LNCaP clone FGC (cell line): Measurements from ENCODE around the gene DAGLA.

Experiments used
- DNase-seq: peaks from one replicate; pipeline ENCODE4 v3.0.0-alpha.2; 2011; ENCODE audit warnings: low read depth
- H3K4me3 ChIP-seq: 2 replicates; pipeline ENCODE4 v1.5.1; 2011; ENCODE audit warnings: mild to moderate bottlenecking, low read depth, low read length, control low read depth
- TF ChIP-seq, protein P1 (sequence below): IDR thresholded peaks from 2 replicates; pipeline ENCODE4 v1.5.1; 2012; ENCODE audit warnings: mild to moderate bottlenecking; ENCODE audit not compliant: control insufficient read depth, insufficient read depth; ENCODE audit errors: extremely low read depth

The DAGLA gene

DNA sequence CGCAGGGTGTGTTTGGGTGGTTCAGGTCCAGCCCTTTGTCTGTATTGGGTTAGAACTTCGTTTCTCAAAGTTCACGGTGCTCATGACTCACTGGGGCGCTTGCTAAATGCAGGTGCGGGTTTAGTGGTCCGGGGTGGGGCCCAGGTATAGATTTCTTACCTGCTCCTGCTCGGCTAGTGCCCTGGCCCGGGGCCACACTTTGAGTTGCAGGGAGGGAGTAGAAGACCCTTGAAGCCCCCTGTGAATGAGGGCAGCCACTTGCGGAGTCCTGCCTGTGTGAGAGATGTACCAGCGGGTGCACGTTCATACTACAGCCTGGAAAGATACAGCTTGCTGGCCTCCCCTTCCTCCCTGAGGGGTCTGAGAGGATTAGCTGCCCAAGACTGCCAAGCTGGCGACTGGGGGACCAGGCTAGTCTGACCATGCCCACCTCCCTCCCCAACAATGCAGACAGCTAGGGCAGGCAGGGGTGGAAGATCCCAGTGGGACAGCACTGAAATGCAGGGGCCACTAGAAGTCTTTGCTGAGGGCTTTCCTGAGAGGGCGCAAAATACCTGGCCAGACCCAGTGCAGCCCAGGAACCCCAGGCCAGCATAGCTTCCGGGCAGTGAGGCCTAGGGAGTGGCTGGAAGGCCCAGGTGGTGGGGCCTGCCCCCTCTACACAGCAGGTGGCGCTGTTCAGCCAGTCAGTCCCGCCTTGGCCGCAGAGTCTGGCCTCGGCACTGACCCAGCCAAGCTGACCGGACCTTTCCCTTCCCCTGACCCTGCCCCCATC is 67.2 kb downstream of the DAGLA start:
- TF ChIP-seq, protein P1, sequence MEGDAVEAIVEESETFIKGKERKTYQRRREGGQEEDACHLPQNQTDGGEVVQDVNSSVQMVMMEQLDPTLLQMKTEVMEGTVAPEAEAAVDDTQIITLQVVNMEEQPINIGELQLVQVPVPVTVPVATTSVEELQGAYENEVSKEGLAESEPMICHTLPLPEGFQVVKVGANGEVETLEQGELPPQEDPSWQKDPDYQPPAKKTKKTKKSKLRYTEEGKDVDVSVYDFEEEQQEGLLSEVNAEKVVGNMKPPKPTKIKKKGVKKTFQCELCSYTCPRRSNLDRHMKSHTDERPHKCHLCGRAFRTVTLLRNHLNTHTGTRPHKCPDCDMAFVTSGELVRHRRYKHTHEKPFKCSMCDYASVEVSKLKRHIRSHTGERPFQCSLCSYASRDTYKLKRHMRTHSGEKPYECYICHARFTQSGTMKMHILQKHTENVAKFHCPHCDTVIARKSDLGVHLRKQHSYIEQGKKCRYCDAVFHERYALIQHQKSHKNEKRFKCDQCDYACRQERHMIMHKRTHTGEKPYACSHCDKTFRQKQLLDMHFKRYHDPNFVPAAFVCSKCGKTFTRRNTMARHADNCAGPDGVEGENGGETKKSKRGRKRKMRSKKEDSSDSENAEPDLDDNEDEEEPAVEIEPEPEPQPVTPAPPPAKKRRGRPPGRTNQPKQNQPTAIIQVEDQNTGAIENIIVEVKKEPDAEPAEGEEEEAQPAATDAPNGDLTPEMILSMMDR: peak; percentile 98
- DNase-seq: peak; percentile 28
- no peak overlapping the region for H3K4me3 ChIP-seq

DNA sequence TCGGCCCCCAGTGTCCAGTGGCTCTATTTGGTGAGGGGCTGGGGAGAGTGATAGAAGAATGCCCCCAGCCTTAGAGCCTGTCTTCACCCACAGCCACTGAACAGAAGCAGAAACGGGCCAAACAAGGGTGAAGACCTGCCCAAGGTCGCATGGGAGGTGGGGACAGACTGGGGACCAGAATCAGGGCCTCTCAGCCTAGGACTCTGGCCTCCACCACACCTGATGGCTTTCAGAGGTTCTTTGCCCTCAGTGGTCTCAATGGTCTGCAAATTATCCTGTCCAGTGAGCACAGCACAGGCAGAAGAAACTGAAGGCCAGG is 67.7 kb downstream of the DAGLA start:
- no peak for DNase-seq
- TF ChIP-seq, protein P1: no peak
- no peak overlapping the region for H3K4me3 ChIP-seq

DNA sequence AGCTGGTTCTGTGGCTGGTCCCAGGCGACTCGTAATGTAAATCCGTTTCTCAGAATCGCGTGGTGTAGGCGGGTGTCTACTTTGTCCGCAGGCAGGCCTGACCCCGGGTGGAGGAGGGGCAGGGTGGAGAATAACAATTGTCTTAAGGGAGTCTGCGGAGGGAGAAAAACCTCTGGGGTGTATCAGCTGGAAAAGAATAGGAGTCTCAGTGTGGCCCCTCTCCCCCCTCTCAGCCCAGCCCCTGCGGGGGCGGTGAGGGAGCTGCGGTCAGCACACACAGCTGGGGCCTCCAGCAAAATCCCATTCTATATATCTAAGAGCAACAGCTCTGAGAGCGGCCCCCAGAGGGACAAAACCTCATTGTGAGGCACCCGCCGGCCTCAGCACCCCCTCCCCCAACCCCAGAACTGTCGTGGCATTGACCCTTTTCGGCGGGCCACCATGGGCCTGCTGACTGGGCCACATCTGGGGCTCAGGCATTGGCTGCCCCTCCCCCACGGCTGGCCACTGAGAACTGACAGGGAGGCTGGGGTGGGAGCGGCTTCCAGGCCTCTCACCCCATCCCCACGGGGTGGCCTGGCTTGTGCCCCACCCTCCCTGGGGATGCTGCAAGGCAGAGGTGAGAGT is 69.5 kb downstream of the DAGLA start:
- TF ChIP-seq, protein P1: no peak
- no peak for DNase-seq
- no peak overlapping the region for H3K4me3 ChIP-seq

DNA sequence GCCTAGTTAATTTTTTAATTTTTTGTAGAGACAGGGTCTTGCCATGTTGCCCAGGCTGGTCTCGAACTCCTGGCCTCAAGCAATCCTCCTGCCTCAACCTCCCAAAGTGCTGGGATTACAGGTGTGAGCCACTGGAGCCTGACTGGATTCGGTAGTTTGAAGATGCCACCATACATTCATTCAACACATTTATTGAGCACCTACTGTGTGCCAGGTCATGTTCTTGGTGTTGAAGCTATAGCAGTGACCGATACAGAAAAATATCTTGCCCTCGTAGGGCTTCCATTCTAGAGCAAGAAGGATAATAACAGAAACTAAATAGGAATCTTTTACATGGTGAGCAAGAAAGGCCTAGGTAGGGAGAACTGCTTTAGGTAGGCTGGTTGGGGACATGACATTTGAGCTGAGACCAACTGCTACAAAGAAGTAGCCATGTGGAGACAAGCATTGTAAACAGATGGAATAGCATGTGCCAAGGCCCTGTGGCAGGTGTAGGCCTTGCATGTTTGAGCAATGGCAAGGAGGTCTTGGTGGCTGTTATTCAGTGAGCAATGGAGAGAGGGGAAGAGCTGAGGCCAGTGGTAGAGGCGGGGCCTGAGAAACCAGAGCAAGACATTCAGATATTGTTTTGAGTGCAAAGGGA is 70.6 kb downstream of the DAGLA start:
- no peak for DNase-seq
- H3K4me3 ChIP-seq: no peak overlapping the region
- TF ChIP-seq, protein P1: no peak

DNA sequence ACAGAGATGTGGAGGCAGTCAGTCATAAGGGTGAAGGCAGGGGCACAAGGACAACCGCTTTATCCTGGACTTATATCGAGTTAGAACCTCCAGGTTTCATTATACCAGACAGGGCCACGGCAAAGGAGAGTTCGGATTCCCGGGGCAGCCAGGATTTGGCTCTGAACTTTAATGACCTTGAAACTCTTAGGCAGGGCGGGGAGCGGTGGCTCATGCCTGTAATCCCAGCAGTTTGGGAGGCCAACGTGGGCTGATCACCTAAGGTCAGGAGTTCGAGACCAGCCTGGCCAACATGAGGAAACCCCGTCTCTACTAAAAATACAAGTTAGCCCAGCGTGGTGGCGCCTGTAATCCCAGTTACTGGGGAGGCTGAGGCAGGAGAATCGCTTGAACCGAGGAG is 71.2 kb downstream of the DAGLA start:
- no peak for DNase-seq
- no peak overlapping the region for H3K4me3 ChIP-seq
- TF ChIP-seq, protein P1: no peak

DNA sequence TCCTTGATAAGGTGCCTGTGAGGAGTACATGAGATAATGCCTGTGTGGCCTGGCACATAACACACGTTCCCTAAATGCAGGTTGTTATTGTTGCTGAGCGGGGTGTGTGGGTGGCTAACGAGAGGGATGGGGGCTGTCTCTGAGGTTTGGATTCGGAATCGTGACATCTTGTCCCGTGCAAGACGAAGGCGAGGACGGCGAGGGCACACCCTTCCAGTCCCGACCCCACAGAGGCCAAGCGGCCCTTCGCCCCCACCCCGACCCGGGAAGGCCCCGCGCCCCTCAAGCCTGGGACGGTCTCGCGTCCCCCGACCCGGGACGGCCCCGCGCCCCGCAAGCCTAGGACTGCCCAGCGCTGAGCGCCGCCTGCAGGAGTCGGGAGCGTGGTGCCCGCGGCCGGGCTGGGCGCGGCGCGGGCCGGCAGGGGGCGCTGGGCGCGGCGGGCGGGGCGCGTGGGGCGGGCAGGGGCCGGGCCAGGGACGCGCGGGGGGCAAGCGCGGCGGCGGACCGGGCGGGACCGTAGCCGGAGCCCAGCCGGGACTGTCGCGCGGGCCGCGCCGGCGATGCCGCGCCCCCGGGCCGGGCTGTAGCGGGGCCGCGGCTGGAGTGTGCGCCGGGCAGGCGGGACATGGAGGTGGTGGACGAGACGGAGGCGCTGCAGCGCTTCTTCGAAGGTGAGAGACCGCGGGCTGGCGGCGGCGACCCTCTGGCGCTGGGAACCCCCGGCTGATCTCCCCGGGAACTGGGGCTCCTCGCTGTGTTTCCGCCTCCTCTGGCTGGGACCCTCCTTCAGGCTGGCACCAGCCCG is 72.1 kb downstream of the DAGLA start, which contains the start of gene MYRF:
Gene MYRF, plus strand, starts transcription at position 520 of the 808 bp plus-strand sequence. Its CDS starts 109 bp downstream, at position 629.
- no peak for DNase-seq
- TF ChIP-seq, protein P1: peak; percentile 95
- H3K4me3 ChIP-seq: peak within 1 kb of the TSS; percentile 38
